IPS-15b (cell line): ENCODE measurements around the gene CPA4.

Experiments used
- H3K27me3 ChIP-seq: one replicate; pipeline ENCODE4 v1.6.1; 2013; ENCODE audit warnings: low read length; ENCODE audit not compliant: control insufficient read depth, insufficient read depth
- H3K36me3 ChIP-seq: one replicate; pipeline ENCODE4 v1.6.1; 2013; ENCODE audit warnings: low read length; ENCODE audit not compliant: control insufficient read depth, insufficient read depth
- H3K4me1 ChIP-seq: one replicate; pipeline ENCODE4 v1.6.1; 2013; ENCODE audit warnings: mild to moderate bottlenecking, low read length; ENCODE audit not compliant: control insufficient read depth, insufficient read depth
- H3K4me3 ChIP-seq: one replicate; pipeline ENCODE4 v1.5.1; 2013; ENCODE audit warnings: low read depth, low read length
- H3K9ac ChIP-seq: one replicate; pipeline ENCODE4 v1.6.1; 2013; ENCODE audit warnings: low read depth, mild to moderate bottlenecking, low read length
- H3K9me3 ChIP-seq: one replicate; pipeline ENCODE4 v1.6.1; 2013; ENCODE audit warnings: mild to moderate bottlenecking, low read length; ENCODE audit not compliant: control insufficient read depth, insufficient read depth

The CPA4 gene

DNA sequence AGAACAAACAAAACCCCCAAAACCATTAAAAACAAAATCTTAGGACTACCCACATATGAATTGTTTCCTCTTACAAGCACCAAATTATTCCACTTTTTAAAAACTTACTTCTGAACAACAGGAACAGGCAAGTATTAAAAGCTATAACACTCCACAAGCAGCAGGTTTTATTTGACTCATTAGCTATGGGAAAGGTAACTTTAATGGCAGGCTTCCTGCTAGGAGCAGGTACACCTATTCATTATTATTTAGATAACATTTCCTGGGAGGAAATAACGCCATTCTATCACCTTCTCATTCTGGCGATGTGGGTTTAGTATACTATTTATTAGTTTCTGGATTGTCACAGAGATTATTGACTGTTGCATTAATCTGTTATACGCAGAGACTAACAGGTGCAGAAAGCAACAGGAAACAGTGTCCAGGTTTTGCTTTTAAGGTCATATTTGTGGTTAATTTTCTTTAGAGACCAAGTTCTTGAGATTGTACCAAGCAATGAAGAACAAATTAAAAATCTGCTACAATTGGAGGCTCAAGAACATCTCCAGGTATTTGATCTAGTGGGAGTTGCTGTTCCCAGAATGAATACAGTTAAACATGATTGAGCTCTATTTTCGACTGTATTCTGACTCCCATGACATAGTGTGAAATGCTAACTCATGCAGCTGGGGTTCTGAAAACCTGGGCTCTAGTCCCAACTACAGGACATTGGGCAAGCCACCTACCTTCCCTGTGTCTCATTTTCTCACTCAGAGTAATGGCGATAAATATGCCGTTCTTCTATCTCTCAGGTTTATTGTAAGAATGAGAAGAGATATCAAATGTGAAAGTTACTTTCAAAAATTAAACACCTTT, 24.3 kb upstream of the CPA4 start:
- no peaks in the 10 kb centered on the region for H3K36me3 ChIP-seq
- no peak overlapping the region for H3K9ac ChIP-seq
- H3K9me3 ChIP-seq, result no peaks in the 10 kb centered on the region
- H3K4me3 ChIP-seq, result no peak overlapping the region
- H3K27me3 ChIP-seq, result no peaks in the 10 kb centered on the region
- H3K4me1 ChIP-seq, result peaks cover 15% of the 10 kb centered on the region

DNA sequence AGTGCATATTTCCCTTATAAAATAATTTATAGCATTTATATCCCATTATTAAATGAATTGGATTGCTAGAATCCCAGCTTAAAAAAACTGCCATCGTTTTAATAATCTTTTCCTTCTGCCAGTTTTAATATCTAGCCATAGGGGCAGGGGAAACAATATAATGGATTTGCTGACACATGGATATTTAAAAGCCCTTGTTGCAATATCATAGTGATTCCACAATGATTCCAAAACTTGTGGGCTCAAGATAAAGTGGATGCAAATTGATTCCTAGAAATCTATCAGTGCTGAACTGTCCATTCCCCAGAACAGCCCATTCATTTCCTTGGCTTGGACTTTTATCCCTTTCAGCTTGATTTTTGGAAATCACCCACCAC, 23.7 kb upstream of the CPA4 start:
- H3K36me3 ChIP-seq, result no peaks in the 10 kb centered on the region
- no peaks in the 10 kb centered on the region for H3K27me3 ChIP-seq
- no peaks in the 10 kb centered on the region for H3K9me3 ChIP-seq
- H3K9ac ChIP-seq, result no peak overlapping the region
- peaks cover 21% of the 10 kb centered on the region for H3K4me1 ChIP-seq
- no peak overlapping the region for H3K4me3 ChIP-seq

DNA sequence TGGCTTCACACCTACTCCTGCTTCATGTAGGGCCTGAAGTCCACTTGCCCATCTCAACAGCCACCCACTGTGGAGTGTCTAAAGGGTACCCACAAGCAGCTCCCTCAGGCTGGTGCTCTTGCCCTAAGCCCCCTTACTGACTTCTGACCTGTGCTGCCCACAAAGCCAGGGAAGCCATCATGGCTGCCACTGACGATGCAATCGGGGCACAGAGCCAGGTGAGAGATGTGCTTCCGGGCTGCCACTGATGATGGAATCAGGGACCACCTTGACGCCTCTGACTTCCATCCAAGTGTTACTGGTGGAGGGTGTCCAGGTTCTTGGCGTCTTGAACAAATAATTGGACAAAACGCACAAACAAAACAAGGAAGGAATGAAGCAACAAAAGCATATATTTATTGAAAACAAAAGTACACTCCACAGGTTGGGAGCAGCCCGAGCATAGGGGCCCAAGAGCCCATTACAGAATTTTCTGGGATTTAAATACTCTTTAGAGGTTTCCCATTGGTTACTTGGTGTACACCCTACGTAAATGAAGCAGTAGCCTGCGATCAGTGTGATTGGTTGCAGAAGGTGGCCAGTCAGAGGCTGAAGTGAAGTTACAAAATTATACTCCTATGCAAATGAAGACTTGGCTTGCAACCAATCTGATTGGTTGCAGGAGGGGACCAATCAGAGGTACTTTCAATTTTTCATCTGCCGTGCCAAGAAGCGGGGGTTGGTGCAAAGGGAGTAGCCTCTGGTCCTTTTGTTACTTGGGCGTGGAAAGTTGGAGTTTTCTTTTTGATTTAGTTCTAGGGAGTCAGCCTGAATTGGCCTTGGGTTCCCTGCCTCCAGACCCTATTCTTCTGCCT, 21.8 kb upstream of the CPA4 start:
- peaks cover 36% of the 10 kb centered on the region for H3K4me1 ChIP-seq

DNA sequence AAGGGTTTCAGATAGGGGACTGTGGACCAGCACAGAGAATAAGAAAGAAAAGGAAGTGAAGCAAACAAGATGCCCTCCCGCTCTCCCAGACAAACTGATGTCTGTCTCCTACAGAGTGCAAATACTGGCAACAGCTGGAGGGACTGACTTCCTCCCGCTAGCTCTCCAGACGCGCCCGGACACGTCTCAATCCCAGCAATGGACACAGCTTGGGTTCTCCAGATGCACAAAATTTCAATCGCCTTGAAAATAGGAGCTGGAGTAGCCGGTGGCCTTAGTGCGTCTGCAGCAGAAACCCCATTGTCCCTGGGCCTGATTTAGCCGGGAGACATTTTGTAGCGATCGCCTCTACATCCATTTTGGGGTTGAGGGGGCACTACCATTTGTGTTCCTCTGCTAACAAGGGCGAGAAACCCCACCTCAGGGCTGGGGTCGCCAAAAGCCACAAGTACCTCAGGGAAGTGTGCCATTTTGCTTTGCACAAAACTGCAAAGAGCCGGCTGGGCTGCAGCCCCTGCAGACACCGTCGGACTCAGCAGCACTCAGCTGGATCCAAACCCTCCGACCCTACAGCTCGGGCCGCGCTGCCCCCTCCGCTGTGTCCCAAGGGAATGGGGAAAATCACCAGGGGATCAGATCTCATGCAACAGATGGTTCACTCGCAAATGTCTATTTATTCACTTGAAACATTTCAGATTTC, 20.4 kb upstream of the CPA4 start:
- no peaks in the 10 kb centered on the region for H3K9me3 ChIP-seq
- H3K36me3 ChIP-seq, result no peaks in the 10 kb centered on the region
- H3K4me3 ChIP-seq, result peak overlapping the region; percentile 40
- no peaks in the 10 kb centered on the region for H3K27me3 ChIP-seq
- H3K9ac ChIP-seq, result peak overlapping the region; percentile 94
- peaks cover 36% of the 10 kb centered on the region for H3K4me1 ChIP-seq

More for the DNA sequence above, 21.8 kb upstream of the CPA4 start:
- Histone ChIP-seq H3K27me3 (no peaks in the 10 kb centered on the region), H3K9ac (peak overlapping the region; percentile 37), H3K9me3 (no peaks in the 10 kb centered on the region), H3K36me3 (no peaks in the 10 kb centered on the region), H3K4me3 (no peak overlapping the region)

DNA sequence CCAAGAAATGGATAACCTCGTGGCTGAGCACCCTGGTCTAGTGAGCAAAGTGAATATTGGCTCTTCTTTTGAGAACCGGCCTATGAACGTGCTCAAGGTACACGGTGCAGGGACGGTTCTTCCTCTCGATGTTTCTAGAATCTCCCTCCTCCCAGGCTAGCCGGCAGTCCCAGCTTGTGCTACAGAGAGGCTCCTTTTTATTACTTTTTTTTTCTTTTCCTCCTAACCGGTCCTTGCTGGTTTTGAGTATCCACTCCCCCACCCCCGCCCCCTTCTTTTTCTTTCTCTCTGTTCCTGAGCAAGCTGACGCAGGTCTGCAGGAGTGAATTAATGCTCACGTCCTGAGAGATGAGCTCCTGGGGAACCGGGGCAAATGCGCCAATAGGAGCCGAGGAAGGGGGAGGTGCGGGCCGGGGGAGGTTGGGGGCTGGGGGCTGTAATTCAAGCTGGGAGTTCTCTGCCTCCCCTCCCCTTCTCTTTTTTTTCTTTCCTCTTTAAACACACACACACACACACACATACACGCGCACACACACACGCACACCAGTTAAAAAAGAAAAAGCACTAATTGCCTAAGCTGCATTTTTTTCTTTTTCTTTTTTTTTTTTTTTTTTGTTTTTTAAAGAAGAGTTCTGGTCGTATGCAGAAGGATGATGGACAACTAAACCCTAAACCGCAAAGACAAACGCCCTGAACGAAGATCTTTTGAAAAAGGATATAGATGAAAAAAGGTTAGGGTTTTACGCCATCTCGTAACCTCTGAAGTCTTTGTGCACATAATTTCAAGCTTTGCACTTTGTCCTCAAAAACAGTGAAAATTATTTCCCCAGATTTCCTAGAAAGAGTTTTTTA, 19.7 kb upstream of the CPA4 start:
- H3K9me3 ChIP-seq, result no peaks in the 10 kb centered on the region
- no peaks in the 10 kb centered on the region for H3K36me3 ChIP-seq
- no peaks in the 10 kb centered on the region for H3K27me3 ChIP-seq
- peaks cover 36% of the 10 kb centered on the region for H3K4me1 ChIP-seq
- H3K4me3 ChIP-seq, result peak overlapping the region; percentile 40
- H3K9ac ChIP-seq, result peak overlapping the region; percentile 94

DNA sequence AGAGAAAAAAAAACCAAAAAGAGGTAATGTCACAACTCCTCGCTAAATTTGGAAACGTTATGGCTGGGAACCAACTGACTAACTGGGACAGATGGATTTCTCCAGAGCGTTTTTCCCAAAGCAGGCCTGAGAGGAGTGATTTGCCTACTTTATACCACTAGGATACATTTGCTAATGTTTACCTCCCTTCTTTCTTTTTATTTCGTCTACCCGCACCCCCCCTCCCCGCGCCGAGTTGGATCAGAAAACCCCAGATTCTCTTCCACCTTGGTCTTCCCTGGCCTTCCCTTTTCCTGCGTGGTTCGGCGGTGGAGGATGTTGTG, 19.1 kb upstream of the CPA4 start:
- Histone ChIP-seq H3K4me3 (peak overlapping the region; percentile 20), H3K27me3 (no peaks in the 10 kb centered on the region), H3K9me3 (no peaks in the 10 kb centered on the region), H3K9ac (peak overlapping the region; percentile 41), H3K36me3 (no peaks in the 10 kb centered on the region), H3K4me1 (peaks cover 36% of the 10 kb centered on the region)

DNA sequence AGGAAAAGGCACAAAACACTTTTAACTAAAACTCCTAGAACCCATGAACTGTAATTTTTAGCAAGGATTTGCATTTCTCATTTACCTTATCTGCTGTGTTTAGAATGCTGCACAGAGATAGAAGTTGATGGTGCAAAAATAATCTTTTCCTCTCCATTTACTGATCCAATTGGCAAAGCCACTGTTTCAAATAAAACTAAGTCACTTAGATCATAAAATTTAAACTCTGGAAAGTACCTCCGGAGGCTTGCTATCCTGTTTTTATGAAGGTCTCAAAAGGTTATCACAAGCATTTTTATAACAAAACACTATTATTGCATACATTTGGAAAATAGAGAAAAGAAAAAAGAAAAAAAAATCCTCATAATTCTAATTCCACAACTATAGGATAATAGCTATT, 18.7 kb upstream of the CPA4 start:
- peak overlapping the region; percentile 20 for H3K4me3 ChIP-seq
- H3K36me3 ChIP-seq, result no peaks in the 10 kb centered on the region

DNA sequence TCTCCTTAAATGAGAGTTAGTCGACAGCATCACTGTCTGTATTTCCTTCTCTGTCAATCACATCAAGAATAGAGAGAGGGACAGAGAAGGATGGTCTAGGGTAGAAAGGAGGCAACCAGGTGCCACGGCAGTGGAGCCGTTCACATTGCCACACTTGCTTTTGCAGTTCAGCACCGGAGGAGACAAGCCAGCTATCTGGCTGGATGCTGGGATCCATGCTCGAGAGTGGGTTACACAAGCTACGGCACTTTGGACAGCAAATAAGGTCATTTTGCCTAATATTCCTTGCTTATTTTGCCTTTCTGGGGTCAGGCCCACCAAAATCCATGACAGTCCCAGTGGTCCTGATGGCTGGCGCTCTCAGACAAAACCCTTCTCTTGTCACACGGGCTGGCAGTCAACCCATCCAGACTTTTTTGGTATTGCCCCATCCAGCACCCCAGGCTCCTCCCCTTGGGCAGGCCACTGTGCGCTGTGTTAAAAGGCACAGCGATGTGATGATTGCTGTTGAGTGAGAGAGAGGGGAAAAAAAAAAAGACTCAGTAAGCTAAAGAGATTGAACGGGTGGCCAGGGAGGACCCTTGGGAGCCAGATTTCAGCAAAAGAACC, 17.9 kb upstream of the CPA4 start:
- peaks cover 36% of the 10 kb centered on the region for H3K4me1 ChIP-seq
- peak overlapping the region; percentile 18 for H3K4me3 ChIP-seq
- no peak overlapping the region for H3K9ac ChIP-seq
- no peaks in the 10 kb centered on the region for H3K27me3 ChIP-seq
- no peaks in the 10 kb centered on the region for H3K36me3 ChIP-seq
- no peaks in the 10 kb centered on the region for H3K9me3 ChIP-seq

More for the DNA sequence above, 18.7 kb upstream of the CPA4 start:
- no peaks in the 10 kb centered on the region for H3K9me3 ChIP-seq
- H3K27me3 ChIP-seq, result no peaks in the 10 kb centered on the region
- peak overlapping the region; percentile 41 for H3K9ac ChIP-seq
- H3K4me1 ChIP-seq, result peaks cover 36% of the 10 kb centered on the region

DNA sequence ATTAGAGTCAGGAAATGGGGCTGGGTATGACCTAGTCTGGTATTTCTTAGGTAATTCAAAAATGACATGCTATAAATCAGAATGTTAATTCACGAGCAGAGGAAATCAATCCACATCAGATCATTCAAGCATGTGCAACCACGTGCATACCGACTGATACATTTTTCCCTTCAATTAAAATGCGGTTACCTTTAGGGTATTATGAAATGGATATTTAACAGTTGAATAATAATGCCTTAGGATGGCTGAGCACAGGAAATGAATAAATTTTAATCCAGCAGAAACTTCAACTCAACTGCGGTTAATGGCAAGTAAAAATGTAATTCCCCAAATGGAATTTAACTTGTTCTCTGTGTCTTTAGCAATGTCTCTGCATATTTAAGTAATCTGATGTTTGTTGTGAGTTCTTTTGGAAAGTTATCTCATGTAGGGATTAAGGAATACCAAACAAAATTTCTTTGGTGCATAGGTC, 17.1 kb upstream of the CPA4 start:
- Histone ChIP-seq H3K9ac (no peak overlapping the region), H3K9me3 (no peaks in the 10 kb centered on the region), H3K27me3 (no peaks in the 10 kb centered on the region), H3K4me1 (peaks cover 36% of the 10 kb centered on the region), H3K4me3 (no peak overlapping the region), H3K36me3 (no peaks in the 10 kb centered on the region)

DNA sequence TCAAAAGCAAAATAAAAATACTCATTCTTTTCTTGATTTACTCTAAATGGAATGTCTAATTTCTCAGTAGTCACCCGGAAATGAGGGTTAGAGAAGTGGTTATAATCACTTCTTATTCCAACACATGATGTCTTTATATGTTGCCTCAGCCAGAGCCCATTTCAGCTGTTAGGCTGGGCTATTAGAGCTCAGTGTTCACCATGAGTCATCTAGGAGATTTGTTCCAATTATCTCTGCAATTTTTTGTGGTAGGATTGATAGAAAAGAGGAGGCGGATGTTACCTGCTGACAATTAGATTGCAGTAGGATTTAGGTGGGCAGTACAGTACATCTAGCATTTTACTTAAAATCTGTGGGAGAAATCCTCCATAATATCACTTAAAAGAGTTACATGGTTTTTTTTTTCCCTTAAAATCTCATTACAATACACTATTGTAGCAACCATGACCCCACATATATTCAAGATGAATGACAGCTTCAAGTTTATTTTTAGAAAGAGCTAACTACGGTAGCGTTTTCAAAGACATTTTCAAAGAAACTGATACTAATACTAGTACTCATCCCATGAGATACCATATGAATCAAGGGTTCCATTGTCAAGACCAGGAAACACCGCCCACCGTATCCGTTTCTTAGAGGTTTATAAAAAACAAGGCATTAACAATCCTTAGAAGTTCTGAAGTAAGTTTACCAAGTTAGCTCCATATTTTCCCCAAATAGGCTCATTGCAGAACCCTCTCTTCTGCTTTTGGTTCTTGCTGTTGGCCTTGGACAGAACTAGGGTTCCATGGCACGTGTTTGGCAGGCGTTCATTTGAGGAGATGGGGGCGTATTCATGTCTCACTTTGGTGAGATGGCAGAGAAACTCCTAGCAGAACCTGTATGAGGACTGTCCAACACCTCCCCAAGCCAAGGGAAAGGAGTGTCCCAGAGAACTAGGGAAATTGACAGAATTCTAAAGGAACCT, 15.9 kb upstream of the CPA4 start:
- no peak overlapping the region for H3K9ac ChIP-seq
- H3K4me1 ChIP-seq, result peaks cover 29% of the 10 kb centered on the region
- H3K9me3 ChIP-seq, result no peaks in the 10 kb centered on the region
- no peaks in the 10 kb centered on the region for H3K27me3 ChIP-seq
- H3K36me3 ChIP-seq, result no peaks in the 10 kb centered on the region
- no peak overlapping the region for H3K4me3 ChIP-seq
